ENCODE results near the gene DDRGK1.

DDRGK1 gene

DNA sequence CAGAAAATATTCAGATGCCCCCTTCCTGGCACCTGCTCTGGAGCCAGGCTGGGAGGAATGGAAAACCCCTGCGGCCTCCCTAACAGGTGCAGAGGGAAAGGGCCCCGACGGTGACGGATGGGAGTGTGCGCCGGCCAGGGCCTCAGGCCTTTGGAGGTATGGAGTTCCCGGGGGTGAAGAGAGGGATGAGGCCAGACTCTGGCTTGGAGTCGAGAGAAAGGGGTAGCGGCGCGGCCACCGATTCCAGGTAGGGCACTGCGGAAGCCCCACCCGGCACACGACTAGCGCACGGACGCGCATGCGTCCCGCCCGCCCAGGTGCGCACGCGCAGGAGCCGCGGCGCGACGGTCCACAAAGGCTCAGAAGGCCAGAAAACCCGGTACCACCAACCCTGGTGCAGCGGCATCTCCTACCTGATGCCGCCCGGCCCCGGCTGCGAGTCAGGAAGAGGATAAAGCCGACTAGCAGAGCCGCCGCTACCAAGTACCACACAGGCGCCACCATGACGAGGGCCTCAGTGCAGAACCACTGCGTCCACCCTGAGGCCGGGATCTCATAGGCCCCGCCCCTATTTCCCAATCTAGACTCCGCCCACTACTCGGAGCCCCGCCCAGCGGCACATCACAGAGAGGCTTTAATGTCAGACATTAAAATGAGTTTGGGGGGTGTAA, at the start of gene DDRGK1:
TSS of gene DDRGK1 (minus strand) at position 559 of the 671 bp plus-strand sequence. CDS start at position 504, 55 bp downstream.
- DNase-seq: peak; percentile 94 to 95

DNA sequence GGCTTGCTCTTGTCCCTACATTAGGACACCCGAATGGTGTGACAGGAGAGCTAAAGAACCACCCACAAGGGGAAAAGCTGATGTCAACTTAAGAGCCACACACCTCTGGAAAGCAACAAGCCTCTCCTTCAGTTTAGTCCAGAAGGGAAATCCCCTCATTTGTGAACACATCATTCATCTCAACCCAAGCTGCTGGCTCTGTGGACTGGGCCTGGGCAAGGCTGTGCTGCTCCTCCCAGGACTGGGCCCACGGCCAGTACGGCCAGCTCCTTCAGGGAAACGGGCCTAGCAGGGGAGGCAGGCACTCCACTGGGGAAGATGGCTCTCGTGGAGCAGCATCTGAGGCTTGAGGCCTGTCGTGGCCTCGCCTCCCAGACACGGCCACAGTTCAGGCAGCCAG, 47.3 kb upstream of the DDRGK1 start:
- no peak for DNase-seq

DNA sequence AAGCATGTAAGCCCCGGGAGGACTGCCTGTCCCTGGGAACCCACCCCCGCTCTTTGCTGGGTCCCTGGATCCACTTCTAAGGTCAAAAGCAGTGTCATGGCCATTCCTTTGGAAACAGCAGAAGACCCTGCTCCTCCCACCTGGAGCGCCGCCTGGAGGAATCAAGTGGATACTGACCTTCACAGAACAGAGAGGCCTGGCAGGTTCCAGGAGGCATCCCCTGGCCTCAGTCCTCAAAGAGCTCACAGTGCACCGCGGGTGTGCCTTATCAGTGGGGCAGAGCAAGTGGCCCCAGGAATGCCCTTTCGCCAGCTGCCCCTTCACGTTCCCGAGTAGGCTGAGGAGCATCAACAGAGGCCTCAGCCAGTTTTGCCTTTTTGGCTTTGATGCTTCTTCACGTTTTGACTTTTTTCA, 45.6 kb upstream of the DDRGK1 start:
- DNase-seq: no peak

DNA sequence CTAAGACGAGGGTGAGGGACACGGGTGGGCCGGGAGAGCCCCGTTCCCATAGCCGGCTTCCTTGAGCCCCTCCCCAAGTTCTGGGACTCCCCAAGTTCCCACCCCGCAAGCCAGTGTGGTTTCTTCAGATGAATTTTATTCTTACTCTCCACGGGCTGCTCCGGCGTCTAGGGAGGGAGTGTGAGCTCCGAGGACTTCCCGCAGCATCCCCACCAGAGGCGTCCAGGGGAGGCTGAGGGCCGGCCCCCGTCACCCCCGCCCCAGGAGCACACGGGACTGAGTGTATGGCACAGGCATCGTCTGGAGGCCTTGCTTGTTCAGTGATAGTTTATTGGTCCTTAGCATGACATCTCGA, 44.5 kb upstream of the DDRGK1 start:
- DNase-seq: no peak

DNA sequence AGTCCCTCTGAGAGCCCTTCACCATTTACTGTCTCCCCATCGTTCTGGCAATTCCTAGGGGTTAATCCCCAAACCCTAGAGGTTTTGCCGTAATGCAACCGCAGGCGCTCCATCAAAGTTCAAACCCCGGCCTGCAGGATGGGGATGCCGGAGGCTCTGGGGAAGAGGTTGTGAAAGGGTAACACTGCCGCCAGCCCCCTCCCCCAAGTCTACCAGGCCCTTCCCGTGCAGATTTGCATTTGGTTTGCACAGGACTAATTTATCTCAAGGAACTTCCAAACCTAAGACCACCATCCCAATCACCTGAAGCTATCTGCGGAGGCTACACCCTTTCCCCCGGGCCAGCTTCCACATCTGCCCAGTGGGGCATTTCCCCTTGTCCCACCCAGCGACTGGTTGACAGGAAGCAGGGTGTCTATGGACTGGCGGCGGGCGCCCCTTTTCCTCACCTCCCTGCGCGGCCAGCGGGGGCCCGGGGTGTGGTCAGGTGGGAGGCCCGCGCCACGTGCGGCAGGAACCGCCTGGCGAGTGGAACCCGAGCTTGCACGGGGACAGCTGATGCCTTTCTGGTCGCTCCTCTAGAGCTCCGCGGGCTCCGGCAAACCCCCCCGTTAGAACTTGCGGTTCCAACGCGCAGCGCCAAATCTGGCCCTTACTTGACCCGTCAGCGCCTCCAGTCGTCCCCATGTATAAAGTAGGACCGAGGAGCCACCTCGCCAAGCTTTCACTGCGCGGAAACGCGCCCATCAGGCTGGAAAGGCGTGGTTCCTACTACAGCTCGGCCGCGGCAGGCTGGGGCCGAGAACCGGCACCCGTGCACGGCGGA, 43.9 kb upstream of the DDRGK1 start:
- no peak for DNase-seq

DNA sequence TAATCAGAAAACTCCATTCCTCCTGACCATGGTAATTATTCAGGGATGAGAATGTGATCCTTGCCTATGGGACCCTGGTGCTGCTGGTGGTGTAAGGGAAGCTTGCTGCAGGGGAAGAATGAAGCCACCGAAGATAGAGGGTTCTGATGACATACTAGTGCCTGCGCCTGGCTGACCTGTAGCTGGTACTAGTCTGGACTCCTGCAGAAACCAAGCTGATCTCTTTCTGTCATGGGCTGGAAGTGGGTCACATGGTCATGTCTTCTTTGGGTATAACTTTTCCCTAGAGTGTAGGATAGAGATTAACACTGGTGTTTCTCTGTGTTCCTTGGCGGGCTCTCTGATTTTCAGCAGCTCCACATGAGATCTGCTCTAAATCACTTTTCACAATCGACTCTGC, 43.2 kb upstream of the DDRGK1 start:
- no peak for DNase-seq

DNA sequence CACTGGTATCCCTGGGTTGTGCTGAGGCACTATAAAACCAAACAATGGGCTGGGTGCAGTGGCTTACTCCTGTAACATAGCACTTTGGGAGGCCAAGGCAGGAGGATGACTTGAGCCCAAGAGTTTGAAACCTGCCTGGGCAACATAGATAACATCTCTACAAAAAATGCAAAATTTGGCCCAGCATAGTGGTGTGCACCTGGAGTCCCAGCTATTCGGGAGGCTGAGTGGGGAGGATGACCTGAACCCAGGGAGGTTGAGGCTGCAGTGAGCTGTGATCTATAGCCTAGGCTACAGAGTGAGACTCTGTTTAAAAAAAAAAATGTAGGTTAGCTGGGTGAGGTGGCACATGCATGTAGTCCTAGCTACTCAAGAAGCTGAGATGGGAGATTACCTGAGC, 42.2 kb upstream of the DDRGK1 start:
- no peak for DNase-seq

DNA sequence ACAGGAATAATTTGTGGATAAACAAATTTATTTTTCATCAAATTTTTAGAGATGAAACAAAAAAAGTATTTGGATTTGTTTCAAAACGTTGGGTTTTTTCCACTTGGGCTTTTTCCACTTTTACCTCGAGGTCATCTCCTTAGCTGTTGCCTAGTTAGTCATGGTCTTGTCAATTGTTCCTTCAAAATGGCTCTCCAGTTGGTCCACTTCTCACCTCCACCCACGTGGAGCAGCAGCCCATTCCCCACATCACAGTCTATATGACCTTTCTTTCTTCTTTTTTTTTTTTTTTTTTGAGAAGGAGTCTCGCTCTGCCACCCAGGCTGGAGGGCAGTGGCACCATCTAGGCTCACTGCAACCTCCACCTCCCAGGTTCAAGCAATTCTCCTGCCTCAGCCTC, 41.2 kb upstream of the DDRGK1 start:
- no peak for DNase-seq

DNA sequence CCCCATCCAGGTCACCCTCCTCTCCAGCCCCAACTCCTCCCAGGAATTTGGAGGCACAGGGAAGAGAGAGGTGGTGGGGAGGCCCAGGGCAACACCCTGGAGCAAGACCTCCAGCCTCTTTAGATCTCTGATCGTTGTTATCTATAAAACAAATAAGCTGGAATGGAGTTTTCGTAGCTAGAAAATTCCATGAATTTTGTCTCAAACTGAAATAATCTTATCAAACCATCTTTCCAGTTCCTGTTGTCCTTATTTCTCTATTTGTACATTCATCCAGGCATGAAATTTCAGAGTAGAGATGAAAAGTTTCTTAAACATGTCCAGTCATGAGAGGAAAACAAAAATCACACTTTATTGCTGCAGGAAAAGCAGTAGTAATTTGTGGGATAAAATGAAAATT, 40.7 kb upstream of the DDRGK1 start:
- no peak for DNase-seq

DNA sequence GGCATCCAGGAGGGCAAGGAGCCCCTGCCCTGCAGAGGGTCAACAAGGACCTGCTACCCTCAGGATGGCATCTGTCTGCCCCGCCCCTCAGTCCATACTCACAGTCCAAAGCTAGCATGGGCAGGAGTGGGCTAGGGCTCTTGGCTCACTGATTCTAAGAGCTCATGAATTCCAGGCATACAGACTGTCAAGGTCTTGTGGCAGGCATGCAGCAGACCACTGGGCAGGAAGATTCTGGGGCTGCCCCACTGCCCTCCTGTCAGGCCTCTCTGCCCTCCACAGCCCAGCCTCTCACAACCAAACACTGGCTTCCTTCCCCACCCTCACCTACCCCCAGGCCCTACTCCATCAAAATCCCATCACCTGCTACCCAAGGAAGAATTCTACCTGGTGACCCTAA, 40.1 kb upstream of the DDRGK1 start:
- DNase-seq: no peak

DNA sequence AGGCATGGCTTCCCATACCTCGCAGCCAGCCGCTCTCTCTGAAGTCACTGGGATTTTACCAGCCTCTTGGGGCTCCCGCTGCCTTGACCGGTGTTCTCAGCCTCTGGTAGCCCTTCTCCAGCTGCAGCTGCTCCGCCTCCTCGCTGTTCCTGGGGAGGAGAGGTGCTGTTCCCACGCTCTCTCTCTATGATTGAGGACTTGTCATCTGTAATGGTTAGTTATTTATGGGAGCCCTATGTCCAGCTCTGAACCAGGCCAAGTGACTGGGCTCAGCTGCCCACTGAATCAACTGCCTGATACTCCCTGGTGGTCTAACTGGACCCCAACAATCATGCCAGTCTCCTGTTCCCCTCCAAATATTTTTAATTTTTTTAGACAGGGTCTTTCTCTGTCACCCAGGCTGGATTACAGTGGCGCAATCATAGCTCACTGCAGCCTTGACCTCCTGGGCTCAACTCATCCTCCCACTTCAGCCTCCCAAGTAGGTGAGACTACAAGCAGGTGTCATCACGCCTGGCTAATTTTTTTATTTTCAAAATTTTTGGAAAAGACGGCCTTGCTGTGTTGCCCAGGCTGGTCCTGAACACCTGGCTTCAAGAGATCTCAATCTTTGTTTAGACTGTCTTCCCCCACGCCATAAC, 39.4 kb upstream of the DDRGK1 start:
- DNase-seq: no peak

DNA sequence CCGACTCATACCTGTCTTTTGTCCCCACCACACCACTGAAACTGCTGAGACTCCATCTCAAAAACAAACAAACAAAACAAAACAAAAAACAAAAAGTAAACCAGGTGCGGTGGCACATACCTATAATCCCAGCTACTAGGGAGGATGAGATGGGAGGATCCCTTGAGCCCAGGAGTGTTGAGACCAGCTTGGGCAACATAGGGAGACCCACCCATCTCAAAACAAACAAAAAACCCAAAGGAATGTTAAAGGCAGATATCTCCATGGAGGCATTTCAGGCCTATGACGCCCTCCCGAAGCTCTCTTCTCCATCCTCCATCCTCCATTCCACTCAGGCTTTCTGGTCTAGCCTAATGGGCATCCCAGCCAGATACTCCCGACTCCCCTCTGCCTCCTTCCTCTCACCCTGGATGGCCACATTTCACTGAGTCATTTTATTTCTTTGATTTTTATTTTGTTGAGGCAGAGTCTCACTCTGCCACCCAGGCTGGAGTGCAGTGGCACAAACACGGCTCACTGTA, 37.8 kb upstream of the DDRGK1 start:
- DNase-seq: no peak

DNA sequence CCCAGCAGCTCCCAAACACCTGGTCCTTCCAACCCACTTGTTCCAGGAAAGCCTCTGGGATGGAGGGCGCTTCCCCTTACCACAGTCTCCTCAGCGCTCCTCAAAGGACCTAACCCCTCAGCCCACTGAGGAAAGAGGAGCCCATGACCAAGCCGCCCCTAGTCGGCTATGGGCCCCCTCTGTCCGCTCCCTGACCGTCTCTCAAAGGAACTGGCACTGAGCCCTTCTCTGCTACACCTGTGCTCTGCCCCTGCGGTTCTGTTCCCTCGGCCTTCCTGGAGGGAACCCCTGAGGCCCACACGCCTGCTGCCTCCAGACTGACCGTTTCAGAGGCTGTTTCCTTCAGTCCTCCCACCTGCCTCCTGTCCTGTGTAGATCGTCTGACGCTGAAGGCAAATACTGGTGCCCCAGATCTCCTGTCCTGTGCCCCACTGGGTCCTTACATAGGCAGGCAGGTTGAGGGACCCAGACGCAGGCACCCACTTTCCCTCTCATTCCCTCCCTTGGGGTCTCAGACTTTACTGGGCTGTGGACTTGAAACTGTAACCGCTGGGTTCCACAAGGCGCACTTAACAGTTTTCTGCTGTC, 36.4 kb upstream of the DDRGK1 start:
- DNase-seq: no peak

DNA sequence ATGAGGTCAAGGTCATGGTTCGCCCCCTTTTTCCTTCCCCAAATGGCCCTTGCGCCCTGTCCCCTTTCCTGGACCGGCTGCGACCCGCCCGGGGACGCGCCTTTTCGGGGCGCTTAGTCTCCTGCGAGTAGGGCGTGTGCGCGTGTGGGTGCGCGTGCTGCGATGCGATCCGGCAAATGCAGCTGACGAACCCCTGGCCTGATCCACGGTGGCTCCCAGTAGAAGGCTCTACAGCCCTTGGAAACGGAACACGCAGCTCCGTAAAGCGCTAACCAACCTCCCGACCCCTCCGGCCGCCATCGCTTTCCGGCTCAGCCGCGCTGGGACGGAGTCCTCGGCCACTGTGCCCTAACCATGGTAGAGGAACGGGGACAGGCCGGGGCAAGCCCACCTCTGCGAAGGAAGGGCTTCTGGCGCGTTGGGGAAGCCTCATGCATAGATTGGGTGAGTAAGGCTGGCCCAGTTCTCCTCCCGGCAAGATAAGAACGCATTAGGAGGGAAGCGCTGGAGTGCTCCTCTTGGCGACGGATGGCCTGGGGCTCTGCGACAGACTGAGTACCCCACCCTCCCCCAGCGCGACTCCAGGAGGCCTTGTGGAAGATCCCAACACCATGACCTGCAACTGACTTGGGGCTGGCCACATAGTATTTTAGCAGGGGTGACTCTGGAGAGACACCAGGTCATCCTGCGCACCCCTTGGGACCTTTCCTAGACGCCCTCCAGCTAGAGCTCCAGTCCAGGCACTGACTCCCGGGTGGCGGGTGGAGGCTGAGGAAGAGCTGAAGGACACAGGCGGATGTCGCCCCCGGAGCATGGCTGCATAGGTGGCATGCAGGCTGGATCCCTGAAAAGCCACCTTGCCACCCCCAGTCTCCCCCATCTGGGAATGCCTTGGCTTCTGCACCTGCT, 35.6 kb upstream of the DDRGK1 start:
- no peak for DNase-seq

DNA sequence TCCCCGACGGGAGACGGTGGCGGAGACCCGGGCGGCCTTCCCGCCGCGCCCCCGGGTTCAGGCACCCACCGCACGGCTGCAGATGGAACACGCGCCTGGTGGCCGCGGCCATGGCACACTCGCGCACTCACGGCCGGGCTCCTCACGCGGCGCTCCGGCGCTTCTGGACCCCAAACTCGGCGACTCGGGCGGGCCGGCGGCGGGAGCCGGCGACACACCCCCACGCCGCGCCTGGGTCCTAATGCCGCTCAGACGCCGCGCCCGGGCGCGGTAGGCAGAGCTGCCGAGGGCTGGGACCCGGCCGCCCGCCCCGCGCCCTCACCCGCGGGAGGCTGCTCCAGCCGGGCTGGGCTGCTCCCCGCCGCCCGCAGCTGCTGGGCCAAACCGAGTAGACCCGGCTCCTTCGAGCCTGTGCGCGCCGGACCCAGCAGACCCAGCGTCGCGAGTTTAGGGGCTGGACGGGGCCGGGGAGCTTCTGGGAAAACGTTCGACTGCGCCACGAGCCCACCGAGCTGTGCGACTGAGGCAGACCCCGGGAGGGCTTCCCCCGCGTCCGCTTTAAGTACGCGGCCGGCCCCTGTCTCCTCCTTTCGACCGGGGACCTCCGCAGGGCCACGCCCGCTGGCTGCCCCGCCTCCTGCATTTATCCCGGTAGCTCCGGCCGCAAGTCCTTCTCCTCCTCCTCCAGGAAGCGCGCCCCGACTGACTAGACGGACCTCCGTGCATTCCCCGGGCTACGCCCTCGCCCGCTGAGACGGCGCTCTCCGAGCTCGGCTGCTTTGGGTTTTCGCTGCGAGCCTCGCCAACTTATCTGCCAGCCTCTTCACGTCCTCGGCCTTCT, 34.8 kb upstream of the DDRGK1 start, which contains the start of gene SLC4A11:
TSS of gene SLC4A11 (minus strand) at position 165 of the 841 bp plus-strand sequence. CDS start at position 112, 53 bp downstream.
- DNase-seq: peak in 1 of 2 donors; percentile 36

DNA sequence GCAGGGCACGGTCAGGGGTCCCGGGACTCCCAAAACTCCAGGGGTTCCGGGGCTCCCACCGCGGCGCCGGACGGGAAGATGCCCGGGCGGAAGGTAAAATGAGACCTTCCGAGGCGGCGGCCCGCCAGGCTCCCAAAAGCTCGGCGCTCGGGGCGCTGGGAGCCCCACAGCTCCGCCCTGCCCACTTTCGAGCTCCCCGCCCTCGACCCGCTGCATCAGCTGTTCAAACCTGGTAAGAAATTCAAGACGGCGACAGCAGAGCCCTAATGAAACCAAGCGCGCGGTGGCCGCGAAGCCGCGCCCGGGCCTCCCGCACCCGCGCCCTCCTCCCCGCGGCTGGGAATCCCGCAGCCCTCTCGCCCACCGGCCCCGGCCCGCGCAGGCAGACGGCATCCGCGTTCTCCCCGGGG, 34.1 kb upstream of the DDRGK1 start:
- peak in 1 of 2 donors; percentile 32 for DNase-seq

DNA sequence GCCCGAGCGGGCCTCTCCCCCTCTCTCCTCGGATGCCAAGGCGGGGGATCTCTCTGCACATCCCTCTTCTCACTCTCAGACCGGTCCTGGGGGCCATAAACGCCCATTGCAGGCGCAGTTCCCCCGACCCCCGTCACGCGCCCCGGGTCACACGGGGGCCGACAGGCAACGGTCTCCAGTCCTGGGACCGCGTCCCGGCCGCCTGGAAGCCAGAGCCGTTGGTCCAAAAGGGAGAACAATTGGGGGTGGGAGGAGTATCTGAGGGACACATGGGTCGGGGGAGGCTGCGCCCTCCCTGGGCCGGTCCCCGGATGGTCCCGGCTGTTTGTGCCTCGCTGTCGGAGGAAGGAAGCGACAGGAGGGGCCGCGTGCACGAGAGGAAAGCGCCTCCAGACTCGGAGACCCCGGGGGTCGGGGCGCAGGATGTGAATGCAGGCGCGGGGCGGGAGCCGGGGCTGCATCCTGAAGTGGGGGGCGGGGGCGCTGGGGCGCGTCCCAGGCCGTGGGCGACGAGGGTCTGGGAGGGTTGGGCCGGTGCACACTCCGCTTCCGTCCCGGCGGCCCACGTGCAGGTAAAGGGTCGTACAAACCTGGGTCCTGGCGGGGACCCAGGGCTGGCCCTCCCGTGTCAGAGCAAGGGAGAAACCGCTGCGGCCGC, 33.6 kb upstream of the DDRGK1 start:
- DNase-seq: no peak

DNA sequence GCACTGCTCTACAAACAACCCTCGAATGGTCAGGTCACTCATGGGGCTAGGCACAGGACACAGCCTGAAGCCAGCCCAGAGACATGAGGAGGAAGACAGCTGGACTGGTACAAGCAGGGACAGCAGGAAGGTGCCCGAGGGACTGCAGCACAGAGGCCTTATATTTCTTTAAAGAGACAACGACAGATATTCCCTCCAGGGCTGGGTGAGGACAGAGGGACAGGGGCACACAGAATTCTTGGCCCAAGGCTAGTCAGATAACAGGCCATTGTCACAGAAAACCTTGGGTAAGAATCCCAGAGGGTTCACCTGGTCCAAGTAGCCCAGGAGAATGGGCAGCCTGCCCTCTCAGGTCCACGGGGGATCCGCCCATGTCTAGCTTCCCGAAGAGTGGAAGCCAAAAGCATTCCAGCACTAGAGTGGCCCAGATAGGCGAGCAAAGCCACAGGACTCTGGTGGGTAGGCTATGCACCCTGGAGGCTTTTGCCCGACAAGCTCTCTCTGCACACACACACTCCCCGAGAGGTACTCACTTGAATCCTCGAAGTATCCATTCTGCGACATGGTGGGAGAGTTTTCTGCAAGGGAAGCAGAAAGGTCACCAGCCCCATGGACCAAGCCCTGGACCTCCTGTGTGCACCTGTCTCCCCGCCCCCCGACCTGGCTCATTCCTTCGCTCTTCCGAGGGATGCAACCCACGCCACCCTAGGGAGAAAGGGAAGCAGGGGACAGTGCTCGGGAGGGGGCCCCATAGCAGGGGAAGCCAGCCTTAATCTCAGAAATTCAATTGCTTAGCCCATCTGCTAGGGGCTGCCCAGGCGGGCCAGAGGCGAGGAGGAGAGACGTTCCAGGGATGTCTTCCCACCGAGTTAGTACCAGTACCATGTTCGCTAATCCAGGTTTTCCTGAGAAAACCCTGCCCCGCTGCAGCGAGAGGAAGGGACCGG, 32.8 kb upstream of the DDRGK1 start:
- DNase-seq: no peak

DNA sequence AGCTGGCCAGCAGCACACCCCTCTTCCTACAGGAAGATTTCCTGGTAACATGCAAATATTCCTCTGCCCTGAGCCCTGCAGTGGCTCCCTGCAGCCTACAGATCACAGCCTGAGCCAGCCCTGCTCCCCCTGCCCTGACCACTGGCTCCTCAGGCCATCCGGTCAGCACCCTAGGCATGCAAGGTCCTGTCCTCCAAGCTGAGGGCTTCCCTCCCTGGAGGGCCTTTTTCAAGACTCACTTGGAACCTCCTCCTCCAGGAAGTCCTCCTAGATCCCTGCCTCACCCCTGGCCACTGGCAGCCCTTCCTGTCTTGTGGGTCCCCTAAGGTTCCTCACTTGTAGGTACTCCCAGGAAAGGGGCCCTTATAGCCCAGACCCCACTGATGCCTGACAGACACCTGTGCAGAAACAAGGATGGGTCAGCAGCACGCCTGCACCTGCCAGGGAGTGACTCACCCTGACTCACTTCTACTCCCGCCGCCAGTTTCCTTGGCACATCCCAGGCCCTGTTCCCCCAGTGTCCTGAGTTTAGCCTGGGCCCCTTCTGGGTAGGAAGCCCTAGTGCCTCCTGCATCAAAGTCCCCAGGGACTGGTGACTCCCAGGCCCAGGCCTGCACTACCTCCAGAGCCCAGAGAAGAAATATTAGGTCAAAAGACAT, 31.3 kb upstream of the DDRGK1 start:
- DNase-seq: no peak
